ENCODE measurements around the gene L3MBTL1. TPM values are rescaled to one million over a fixed set of nuclear protein-coding genes. Genes with fewer than 3 reads are reported as not detected.

Gene L3MBTL1
- total RNA-seq, 3 donors from 2014 or later = 8.6 to 24.7 (median 17.4) TPM

- intact Hi-C loops (cut with DNase I; ENCODE audit: low total_unique reads) = loop anchor here (2.0 kb wide), 1 partner anchor 76 kb away; no protein-coding TSS in a partner anchor
- no peak for TF ChIP-seq CTCF (IDR thresholded peaks at IDR 0.05)
- no peak for TF ChIP-seq POLR2A (IDR thresholded peaks at IDR 0.05)
- TF ChIP-seq POLR2AphosphoS5 (IDR thresholded peaks at IDR 0.05) = no peak
- Histone ChIP-seq H3K36me3 (no peaks in the 10 kb centered on the region), H3K27ac (no peak overlapping the region), H3K4me3 (no peak overlapping the region), H3K9me3 (no peaks in the 10 kb centered on the region), H3K27me3 (no peaks in the 10 kb centered on the region), H3K4me1 (no peaks in the 10 kb centered on the region)
- DNase-seq (ENCODE audit: low spot score in 2 of 2) = no peak
These were observed 63.0 kb downstream of the L3MBTL1 start for GRCh38 chr20:43570496-43570895.

GRCh38 chr20:43571310-43571709, 63.8 kb downstream of the L3MBTL1 start:
- H3K9me3 ChIP-seq = no peaks in the 10 kb centered on the region
- H3K27me3 ChIP-seq = no peaks in the 10 kb centered on the region
- DNase-seq (ENCODE audit: low spot score in 2 of 2) = no peak
- no peak overlapping the region for H3K4me3 ChIP-seq
- no peaks in the 10 kb centered on the region for H3K36me3 ChIP-seq
- H3K27ac ChIP-seq = no peak overlapping the region
- TF ChIP-seq CTCF (IDR thresholded peaks at IDR 0.05) = no peak
- TF ChIP-seq POLR2A (IDR thresholded peaks at IDR 0.05) = no peak
- TF ChIP-seq POLR2AphosphoS5 (IDR thresholded peaks at IDR 0.05) = no peak
- intact Hi-C loops (cut with DNase I; ENCODE audit: low total_unique reads) = loop anchor here (2.0 kb wide), 1 partner anchor 77 kb away; no protein-coding TSS in a partner anchor
- no peaks in the 10 kb centered on the region for H3K4me1 ChIP-seq

DNA sequence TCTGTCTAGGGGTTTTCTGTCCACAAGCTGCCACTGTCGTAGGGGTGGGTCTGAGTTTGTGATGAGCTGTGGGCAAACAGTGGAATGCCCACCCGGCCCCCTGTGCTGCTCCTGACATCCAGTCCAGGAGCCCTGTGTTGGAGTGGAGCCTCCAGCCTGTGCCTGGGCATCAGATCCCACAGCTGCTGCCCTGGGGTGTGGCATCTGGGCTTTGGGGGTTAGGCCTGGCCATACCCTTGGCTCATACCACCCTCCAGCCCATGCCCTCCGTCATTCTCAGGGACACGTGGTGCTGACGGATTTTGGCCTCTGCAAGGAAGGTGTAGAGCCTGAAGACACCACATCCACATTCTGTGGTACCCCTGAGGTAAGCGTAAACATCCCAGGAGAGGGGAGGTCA, 64.3 kb downstream of the L3MBTL1 start:
- Histone ChIP-seq H3K9me3 (no peaks in the 10 kb centered on the region), H3K27me3 (no peaks in the 10 kb centered on the region), H3K4me3 (no peak overlapping the region), H3K36me3 (no peaks in the 10 kb centered on the region), H3K4me1 (no peaks in the 10 kb centered on the region), H3K27ac (no peak overlapping the region)
- TF ChIP-seq POLR2A (IDR thresholded peaks at IDR 0.05) (no peak), CTCF (IDR thresholded peaks at IDR 0.05) (no peak), POLR2AphosphoS5 (IDR thresholded peaks at IDR 0.05) (no peak)
- intact Hi-C loops (cut with DNase I; ENCODE audit: low total_unique reads) = loop anchor here (2.0 kb wide), 1 partner anchor 77 kb away; no protein-coding TSS in a partner anchor
- DNase-seq (ENCODE audit: low spot score in 2 of 2) = no peak

DNA sequence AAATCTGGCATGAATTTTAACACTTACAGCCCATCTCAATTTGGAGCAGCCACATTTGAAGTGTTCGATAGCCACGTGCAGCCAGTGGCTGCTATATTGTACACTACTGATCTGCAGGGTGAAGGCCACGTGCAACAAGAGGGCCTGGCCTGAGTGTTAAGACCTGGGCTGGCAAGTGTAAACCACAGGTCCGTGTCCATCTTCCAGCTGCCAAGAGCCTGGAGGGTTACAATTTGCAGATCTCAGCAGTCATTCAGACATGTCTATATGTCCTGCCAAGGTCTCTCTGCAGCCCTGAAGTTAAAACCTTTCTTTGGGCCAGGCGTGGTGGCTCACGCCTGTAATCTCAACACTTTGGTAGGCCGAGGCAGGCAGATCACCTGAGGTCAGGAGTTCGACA, 65.4 kb downstream of the L3MBTL1 start:
- H3K4me3 ChIP-seq = no peak overlapping the region
- intact Hi-C loops (cut with DNase I; ENCODE audit: low total_unique reads) = no loop called here

DNA sequence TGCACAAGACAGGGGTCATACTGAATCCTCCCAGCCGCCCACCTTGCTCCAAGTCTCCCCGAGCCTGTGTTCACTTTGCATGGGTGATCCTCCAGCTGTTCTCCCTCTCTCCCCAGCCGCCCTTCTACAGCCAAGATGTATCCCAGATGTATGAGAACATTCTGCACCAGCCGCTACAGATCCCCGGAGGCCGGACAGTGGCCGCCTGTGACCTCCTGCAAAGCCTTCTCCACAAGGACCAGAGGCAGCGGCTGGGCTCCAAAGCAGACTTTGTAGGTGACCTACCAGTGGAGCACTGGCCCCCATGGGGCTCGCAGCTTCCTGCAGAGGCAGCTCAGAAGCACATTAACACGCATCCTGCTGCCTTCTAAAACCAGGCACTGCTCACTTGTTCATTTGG, 68.6 kb downstream of the L3MBTL1 start:
- no peaks in the 10 kb centered on the region for H3K4me1 ChIP-seq
- TF ChIP-seq POLR2AphosphoS5 (IDR thresholded peaks at IDR 0.05) (no peak), POLR2A (IDR thresholded peaks at IDR 0.05) (no peak), CTCF (IDR thresholded peaks at IDR 0.05) (no peak)
- intact Hi-C loops (cut with DNase I; ENCODE audit: low total_unique reads) = no loop called here
- H3K36me3 ChIP-seq = no peaks in the 10 kb centered on the region
- no peaks in the 10 kb centered on the region for H3K27me3 ChIP-seq
- DNase-seq (ENCODE audit: low spot score in 2 of 2) = no peak
- H3K27ac ChIP-seq = no peak overlapping the region
- H3K9me3 ChIP-seq = no peaks in the 10 kb centered on the region
- no peak overlapping the region for H3K4me3 ChIP-seq

More for the DNA sequence above, 65.4 kb downstream of the L3MBTL1 start:
- H3K9me3 ChIP-seq = no peaks in the 10 kb centered on the region
- no peaks in the 10 kb centered on the region for H3K27me3 ChIP-seq
- no peaks in the 10 kb centered on the region for H3K36me3 ChIP-seq
- no peak overlapping the region for H3K27ac ChIP-seq
- no peaks in the 10 kb centered on the region for H3K4me1 ChIP-seq
- TF ChIP-seq CTCF (IDR thresholded peaks at IDR 0.05) = no peak
- no peak for TF ChIP-seq POLR2AphosphoS5 (IDR thresholded peaks at IDR 0.05)
- TF ChIP-seq POLR2A (IDR thresholded peaks at IDR 0.05) = no peak
- DNase-seq (ENCODE audit: low spot score in 2 of 2) = no peak

Measured in breast epithelium (tissue), 4 donors.